Vagina (tissue), 2 donors: Measurements from ENCODE around the gene BORCS6. TPM values are rescaled to one million over a fixed set of nuclear protein-coding genes. Genes with fewer than 3 reads are reported as not detected.

ENCODE experiments used
- DNase-seq, 2 donors: peaks; one replicate each; pipeline ENCODE4 v3.0.0-alpha.2; 2017; ENCODE audit errors: extremely low spot score in 2 of 2
- H3K27ac ChIP-seq: fragments of 200-600 bp; sonication (generic); one replicate; pipeline ENCODE4 v1.5.1; 2019
- H3K27me3 ChIP-seq: fragments of 200-600 bp; sonication (generic); one replicate; pipeline ENCODE4 v1.5.1; 2019
- H3K36me3 ChIP-seq, 2 donors: fragments of 200-600 bp; sonication (generic); one replicate each; pipeline ENCODE4 v1.5.1; 2017 to 2019
- H3K4me1 ChIP-seq: fragments of 200-600 bp; sonication (generic); one replicate; pipeline ENCODE4 v1.5.1; 2019
- H3K4me3 ChIP-seq, 2 donors: fragments of 200-600 bp; sonication (generic); 1 replicate in 1 of 2; 2 replicates in 1 of 2; pipeline ENCODE4 v1.5.1; 2016 to 2019
- H3K9me3 ChIP-seq: fragments of 200-600 bp; sonication (generic); one replicate; pipeline ENCODE4 v1.5.1; 2019
- CTCF ChIP-seq, 3 experiments: fragments of 450-650 bp in 2 of 3; fragments of 200-600 bp in 1 of 3; sonication (generic) in 1 of 3; IDR thresholded peaks; one replicate each; pipeline ENCODE4 v1.5.1; 2017 to 2019; ENCODE audit warnings: antibody characterized with exemption in 3 of 3, mild to moderate bottlenecking in 2 of 3, moderate library complexity in 2 of 3
- POLR2A ChIP-seq, 2 donors: fragments of 450-650 bp; IDR thresholded peaks; one replicate each; pipeline ENCODE4 v1.6.1; 2017; ENCODE audit warnings: antibody characterized with exemption in 2 of 2, mild to moderate bottlenecking in 2 of 2, moderate library complexity in 2 of 2
- POLR2AphosphoS5 ChIP-seq, 2 donors: sonication (generic); formaldehyde crosslinking; IDR thresholded peaks; one replicate each; pipeline ENCODE4 v1.9.0; 2017; ENCODE audit warnings: antibody characterized with exemption in 2 of 2, mild to moderate bottlenecking in 2 of 2, low read depth in 1 of 2; ENCODE audit not compliant: insufficient read depth in 1 of 2
- intact Hi-C: fragments of 100-400 bp; cut with DNase I; formaldehyde crosslinking; loops from one replicate; pipeline ENCODE4 v1.15.1; 2023
- total RNA-seq: library from RNA; depleted of rRNA; stranded (reverse); fragments of >200 nt; gene quantifications from one replicate; pipeline ENCODE4 v1.2.3, GENCODE V29; 2016

The BORCS6 gene
- total RNA-seq, 1 donor from 2014 or later: 9.6 TPM

GRCh38 chr17:8159032-8159400 lies 31.0 kb downstream of the BORCS6 start:
- Histone ChIP-seq H3K4me1 (peaks cover 52% of the 10 kb centered on the region), H3K9me3 (no peaks in the 10 kb centered on the region), H3K36me3 (peaks cover 0 to 5% of the 10 kb centered on the region in 2 donors), H3K27ac (peak overlapping the region; percentile 100), H3K4me3 (no peak overlapping the region), H3K27me3 (no peaks in the 10 kb centered on the region)
- no peak for DNase-seq
- no peak for TF ChIP-seq POLR2A (IDR thresholded peaks at IDR 0.05)
- no peak for TF ChIP-seq POLR2AphosphoS5 (IDR thresholded peaks at IDR 0.05; ENCODE audit: insufficient read depth in 1 of 2, low read depth in 1 of 2)
- TF ChIP-seq CTCF (IDR thresholded peaks at IDR 0.05): peak in 1 of 3 experiments; percentile 5
- intact Hi-C loops: no loop called here

- peaks cover 52% of the 10 kb centered on the region for H3K4me1 ChIP-seq
- no peaks in the 10 kb centered on the region for H3K9me3 ChIP-seq
- TF ChIP-seq POLR2A (IDR thresholded peaks at IDR 0.05) (no peak), CTCF (IDR thresholded peaks at IDR 0.05) (peak; percentile 57 to 95 (median 80)), POLR2AphosphoS5 (IDR thresholded peaks at IDR 0.05; ENCODE audit: insufficient read depth in 1 of 2, low read depth in 1 of 2) (peak; percentile 18 to 77)
- intact Hi-C loops: no loop called here
- peaks cover 0 to 5% of the 10 kb centered on the region in 2 donors for H3K36me3 ChIP-seq
- H3K27ac ChIP-seq: peak overlapping the region; percentile 100
- peak in 1 of 2 donors; percentile 95 for DNase-seq
- H3K4me3 ChIP-seq: no peak overlapping the region
- no peaks in the 10 kb centered on the region for H3K27me3 ChIP-seq
These were observed 31.5 kb downstream of the BORCS6 start for GRCh38 chr17:8158267-8159031.

- Histone ChIP-seq H3K4me1 (peaks cover 49% of the 10 kb centered on the region), H3K36me3 (peaks cover 0 to 5% of the 10 kb centered on the region in 2 donors), H3K9me3 (no peaks in the 10 kb centered on the region), H3K4me3 (peak overlapping the region; percentile 84 to 98), H3K27ac (peak overlapping the region; percentile 100), H3K27me3 (no peaks in the 10 kb centered on the region)
- intact Hi-C loops: no loop called here
- peak; percentile 100 for DNase-seq
- TF ChIP-seq POLR2A (IDR thresholded peaks at IDR 0.05): peak; percentile 82 to 100
- TF ChIP-seq CTCF (IDR thresholded peaks at IDR 0.05): no peak
- TF ChIP-seq POLR2AphosphoS5 (IDR thresholded peaks at IDR 0.05; ENCODE audit: insufficient read depth in 1 of 2, low read depth in 1 of 2): peak; percentile 99
These were observed 33.6 kb downstream of the BORCS6 start for GRCh38 chr17:8156246-8156992.

- H3K4me3 ChIP-seq: peak overlapping the region; percentile 84 to 98
- peaks cover 45% of the 10 kb centered on the region for H3K4me1 ChIP-seq
- intact Hi-C loops: no loop called here
- no peaks in the 10 kb centered on the region for H3K27me3 ChIP-seq
- H3K36me3 ChIP-seq: peaks cover 0 to 5% of the 10 kb centered on the region in 2 donors
- TF ChIP-seq POLR2AphosphoS5 (IDR thresholded peaks at IDR 0.05; ENCODE audit: insufficient read depth in 1 of 2, low read depth in 1 of 2): no peak
- TF ChIP-seq CTCF (IDR thresholded peaks at IDR 0.05): no peak
- no peak for TF ChIP-seq POLR2A (IDR thresholded peaks at IDR 0.05)
- no peaks in the 10 kb centered on the region for H3K9me3 ChIP-seq
- DNase-seq: no peak
- H3K27ac ChIP-seq: peak overlapping the region; percentile 100
These were observed 34.1 kb downstream of the BORCS6 start for GRCh38 chr17:8155996-8156245.
